Daoy (cell line): Measurements from ENCODE around the gene TRIM66. TPM values are rescaled to one million over a fixed set of nuclear protein-coding genes. Genes with fewer than 3 reads are reported as not detected.
"Not testable (repeated sequence)": the region's sequence is repeated elsewhere in the genome, so short reads cannot be mapped to it uniquely, and the experiment has no call there.

Experiments used
- DNase-seq: peaks from one replicate; pipeline ENCODE4 v3.0.0-alpha.2; 2015; ENCODE audit warnings: low read depth
- total RNA-seq: library from RNA; depleted of rRNA; stranded (reverse); fragments of >200 nt; shearing (Covaris generic); gene quantifications from 2 replicates; pipeline ENCODE4 v1.2.3, GENCODE V29; 2014

The TRIM66 gene
- total RNA-seq, 1 experiment from 2014 or later: 3.7 TPM

- no peak for DNase-seq
Observed at GRCh38 chr11:8690374-8691342, 8.2 kb upstream of the TRIM66 start.

- DNase-seq: peak; percentile 65
Observed at GRCh38 chr11:8689726-8690255, 7.3 kb upstream of the TRIM66 start.

GRCh38 chr11:8688414-8689362, 6.2 kb upstream of the TRIM66 start:
- peak; percentile 97 for DNase-seq

- no peak for DNase-seq
Observed at GRCh38 chr11:8686325-8686724, 3.9 kb upstream of the TRIM66 start.

- DNase-seq: no peak
Observed at GRCh38 chr11:8685820-8686219, 3.4 kb upstream of the TRIM66 start.

GRCh38 chr11:8685306-8685705, 2.8 kb upstream of the TRIM66 start:
- DNase-seq: no peak

GRCh38 chr11:8684600-8685290, 2.3 kb upstream of the TRIM66 start:
- DNase-seq: no peak

- DNase-seq: no peak
Observed at GRCh38 chr11:8683115-8683807, 796 bp upstream of the TRIM66 start.

GRCh38 chr11:8681837-8682302, 595 bp downstream of the TRIM66 start:
- DNase-seq: no peak

GRCh38 chr11:8679006-8679405, 3.5 kb downstream of the TRIM66 start:
- no peak for DNase-seq

- DNase-seq: no peak
Observed at GRCh38 chr11:8676458-8676857, 6.0 kb downstream of the TRIM66 start.

- DNase-seq: no peak
Observed at GRCh38 chr11:8674859-8675258, 7.6 kb downstream of the TRIM66 start.

- no peak for DNase-seq
Observed at GRCh38 chr11:8672346-8672745, 10.1 kb downstream of the TRIM66 start.

- DNase-seq: peak; percentile 87
Observed at GRCh38 chr11:8671651-8672062, 10.8 kb downstream of the TRIM66 start.

- peak; percentile 87 for DNase-seq
Observed at GRCh38 chr11:8671193-8671612, 11.3 kb downstream of the TRIM66 start.

- DNase-seq: not testable (repeated sequence)
Observed at GRCh38 chr11:8670081-8670480, 12.4 kb downstream of the TRIM66 start.

GRCh38 chr11:8665222-8665621, 17.2 kb downstream of the TRIM66 start:
- DNase-seq: no peak

- DNase-seq: no peak
Observed at GRCh38 chr11:8661001-8661795, 21.3 kb downstream of the TRIM66 start.

- DNase-seq: no peak
Observed at GRCh38 chr11:8658321-8659057, 24.0 kb downstream of the TRIM66 start.
